K562 (cell line): ENCODE measurements around the gene MAD1L1. TPM values are rescaled to one million over a fixed set of nuclear protein-coding genes. Genes with fewer than 3 reads are reported as not detected.

Experiments used
- ATAC-seq: fragments of 200-7000 bp; cut with Tn5 transposase; 3 replicates; pipeline ENCODE4 v1.9.1; 2020; ENCODE audit warnings: moderate library complexity
- BruUV-seq: library from RNA; stranded (reverse); fragments of 400-500 nt; replicated peaks from 2 replicates; lab custom pipeline; 2021; lab: Mats Ljungman, UMichigan
- CTCF ChIA-PET: fragments of 300-600 bp; formaldehyde crosslinking; extraction: SDS; loops from one replicate; lab custom pipeline; 2021; ENCODE audit warnings: low intra/inter-chr PET ratio; lab: Yijun Ruan, JAX
- POLR2A ChIA-PET: fragments of 300-600, 350-650 bp; sonication (Branson Sonifier 250); formaldehyde crosslinking; extraction: SDS; loops from one replicate; lab custom pipeline; 2021; ENCODE audit warnings: antibody characterized with exemption, inconsistent platforms; lab: Yijun Ruan, JAX
- DNase-seq, 4 experiments: peaks; one replicate each; pipeline versions ENCODE4 v3.0.0 to v3.0.0-alpha.2; 2011 to 2018; ENCODE audit warnings: low spot score in 3 of 4, mixed read lengths in 3 of 4; ENCODE audit errors: extremely low read depth in 1 of 4
- FAIRE-seq: peaks from 2 replicates; lab custom pipeline; 2011; peaks lifted over from hg19 to GRCh38; lab: Jason Lieb, UNC
- H2AFZ ChIP-seq: 2 replicates; pipeline ENCODE4 v1.6.0; 2011; ENCODE audit warnings: low read depth, low read length, control low read depth, inconsistent platforms
- H3K27ac ChIP-seq: fragments of 200-600 bp; 3 replicates; pipeline ENCODE4 v1.8.0; 2011; ENCODE audit warnings: low read depth, mild to moderate bottlenecking, control low read depth, inconsistent platforms, low read length, moderate library complexity, mixed read lengths; ENCODE audit errors: extremely low read depth
- H3K27me3 ChIP-seq, 2 experiments: fragments of 300-600 bp in 1 of 2; 2 replicates in 1 of 2; 3 replicates in 1 of 2; pipeline versions ENCODE4 v1.6.0 to v1.8.0; 2011; ENCODE audit warnings: inconsistent platforms in 2 of 2, low read length in 2 of 2, mild to moderate bottlenecking in 1 of 2, mixed read lengths in 1 of 2, moderate library complexity in 1 of 2; ENCODE audit not compliant: control insufficient read depth in 2 of 2, insufficient read depth in 2 of 2
- H3K36me3 ChIP-seq: fragments of 300-600 bp; 3 replicates; pipeline ENCODE4 v1.8.0; 2011; ENCODE audit warnings: mild to moderate bottlenecking, low read length, inconsistent platforms; ENCODE audit not compliant: control insufficient read depth, insufficient read depth
- H3K4me1 ChIP-seq, 2 experiments: fragments of 200-600 bp in 1 of 2; replicated peaks in 1 of 2; 2 replicates in 1 of 2; 3 replicates in 1 of 2; pipeline versions ENCODE4 v1.5.1 to v1.8.0; 2011; ENCODE audit warnings: inconsistent platforms in 2 of 2, low read length in 2 of 2, mild to moderate bottlenecking in 1 of 2, mixed read lengths in 1 of 2, moderate library complexity in 1 of 2; ENCODE audit not compliant: control insufficient read depth in 2 of 2, insufficient read depth in 2 of 2
- H3K4me2 ChIP-seq: 2 replicates; pipeline ENCODE4 v1.6.1; 2011; ENCODE audit warnings: low read length, control low read depth, inconsistent platforms, mixed read lengths; ENCODE audit not compliant: insufficient read depth
- H3K4me3 ChIP-seq: fragments of 200-600 bp; sonication (generic), shearing (Covaris generic); 2 replicates; pipeline ENCODE4 v1.5.1; 2016; ENCODE audit warnings: control low read depth, inconsistent platforms
- H3K79me2 ChIP-seq: fragments of 200-600 bp; 3 replicates; pipeline ENCODE4 v1.8.0; 2011; ENCODE audit warnings: low read length, inconsistent platforms; ENCODE audit not compliant: control insufficient read depth, insufficient read depth
- H3K9ac ChIP-seq, 2 experiments: 2 replicates each; pipeline versions ENCODE4 v1.6.0 to v1.6.1; 2011; ENCODE audit warnings: low read depth in 2 of 2, low read length in 2 of 2, control low read depth in 1 of 2, inconsistent platforms in 1 of 2, mild to moderate bottlenecking in 1 of 2, mixed read lengths in 1 of 2; ENCODE audit not compliant: insufficient read depth in 1 of 2
- H3K9me1 ChIP-seq: one replicate; pipeline ENCODE4 v1.6.0; 2011; ENCODE audit warnings: inconsistent platforms, mild to moderate bottlenecking, low read length, moderate library complexity; ENCODE audit not compliant: control insufficient read depth, insufficient read depth
- H3K9me3 ChIP-seq: replicated peaks from 2 replicates; pipeline ENCODE4 v1.5.1; 2011; ENCODE audit warnings: low read depth, low read length, inconsistent platforms; ENCODE audit not compliant: control insufficient read depth, insufficient read depth
- H4K20me1 ChIP-seq: replicated peaks from 2 replicates; pipeline ENCODE4 v1.6.1; 2011; ENCODE audit warnings: low read length, inconsistent platforms, mixed read lengths; ENCODE audit not compliant: control insufficient read depth, insufficient read depth
- CLOCK ChIP-seq: fragments of 250-450 bp; sonication (Bioruptor Pico); IDR thresholded peaks from 2 replicates; pipeline ENCODE4 v1.4.0; 2020; ENCODE audit warnings: mild to moderate bottlenecking, moderate library complexity, borderline replicate concordance
- CSDE1 ChIP-seq, 2 experiments: fragments of 450-650 bp; IDR thresholded peaks; 2 replicates each; pipeline ENCODE4 v1.6.1; 2016; ENCODE audit warnings: mild to moderate bottlenecking in 1 of 2
- DEAF1 ChIP-seq: fragments of 450-650 bp; formaldehyde crosslinking; IDR thresholded peaks from 2 replicates; pipeline ENCODE4 v1.4.0; 2020; ENCODE audit warnings: mild to moderate bottlenecking, moderate library complexity
- E2F6 ChIP-seq, 2 experiments: IDR thresholded peaks; 2 replicates each; pipeline ENCODE4 v1.6.1; 2011; ENCODE audit warnings: borderline replicate concordance in 1 of 2, control low read depth in 1 of 2, low read depth in 1 of 2, low read length in 1 of 2, mild to moderate bottlenecking in 1 of 2, mixed read lengths in 1 of 2, moderate library complexity in 1 of 2; ENCODE audit not compliant: insufficient read depth in 1 of 2, insufficient read length in 1 of 2, poor library complexity in 1 of 2, severe bottlenecking in 1 of 2; ENCODE audit errors: extremely low read depth in 1 of 2
- FOXA1 ChIP-seq: fragments of 450-650 bp; IDR thresholded peaks from 2 replicates; pipeline ENCODE4 v1.6.1; 2016; ENCODE audit warnings: mild to moderate bottlenecking, borderline replicate concordance
- NFIC ChIP-seq: fragments of 450-650 bp; IDR thresholded peaks from 2 replicates; pipeline ENCODE4 v1.6.1; 2017; ENCODE audit warnings: mild to moderate bottlenecking, inconsistent platforms
- RBM25 ChIP-seq: fragments of 200-400 bp; formaldehyde crosslinking; IDR thresholded peaks from 2 replicates; pipeline ENCODE4 v1.6.1; 2018; ENCODE audit warnings: low read length, low read depth, moderate library complexity; ENCODE audit not compliant: severe bottlenecking
- TAF9B ChIP-seq: fragments of 450-650 bp; IDR thresholded peaks from 2 replicates; pipeline ENCODE4 v1.6.1; 2018; ENCODE audit warnings: mild to moderate bottlenecking; ENCODE audit not compliant: partially characterized antibody
- TEAD4 ChIP-seq, 2 experiments: sonication (generic) in 1 of 2; formaldehyde crosslinking in 1 of 2; IDR thresholded peaks; 2 replicates each; pipeline versions ENCODE4 v1.6.1 to v1.8.0; 2012 to 2022; ENCODE audit warnings: borderline replicate concordance in 1 of 2, inconsistent platforms in 1 of 2, low read length in 1 of 2, mild to moderate bottlenecking in 1 of 2, missing genetic modification reagents in 1 of 2
- THRAP3 ChIP-seq: fragments of 450-650 bp; IDR thresholded peaks from 2 replicates; pipeline ENCODE4 v1.6.1; 2016; ENCODE audit warnings: mild to moderate bottlenecking, inconsistent platforms, borderline replicate concordance
- ZNF133 ChIP-seq: fragments of 250-450 bp; sonication (Bioruptor Pico); IDR thresholded peaks from 2 replicates; pipeline ENCODE4 v1.4.0; 2020; ENCODE audit warnings: mild to moderate bottlenecking
- ZNF263 ChIP-seq: sonication (generic); formaldehyde crosslinking; IDR thresholded peaks from 2 replicates; pipeline ENCODE4 v1.8.0; 2022; ENCODE audit warnings: mild to moderate bottlenecking, missing genetic modification reagents, borderline replicate concordance
- ZNF561 ChIP-seq: fragments of 450-650 bp; formaldehyde crosslinking; conservative IDR thresholded peaks from 2 replicates; pipeline ENCODE4 v1.4.0; 2020; ENCODE audit warnings: mild to moderate bottlenecking, moderate library complexity
- ZNF57 ChIP-seq: fragments of 450-650 bp; formaldehyde crosslinking; IDR thresholded peaks from 2 replicates; pipeline ENCODE4 v1.4.0; 2020; ENCODE audit warnings: mild to moderate bottlenecking, moderate library complexity
- WGBS: fragments of 100-300 bp; shearing (Covaris generic); methylation state at CpG from one replicate; pipeline ENCODE4 v1.1.6; 2016; ENCODE audit warnings: low coverage, mixed read lengths; ENCODE audit not compliant: insufficient coverage; ENCODE audit errors: missing lambda C conversion rate; 5-methylcytosine and 5-hydroxymethylcytosine counted together
- in situ Hi-C: fragments of 300-500 bp; cut with MboI; formaldehyde crosslinking; loops from 4 replicates; pipeline ENCODE4 v1.15.0; 2018; ENCODE audit warnings: inconsistent platforms, mixed read lengths
- intact Hi-C: fragments of 100-400 bp; cut with micrococcal nuclease; formaldehyde crosslinking; loops from 2 replicates; pipeline ENCODE4 v1.14.2; 2022
- polyA plus RNA-seq, 8 experiments: library from polyadenylated mRNA; depleted of rRNA in 4 of 8; stranded (reverse) in 5 of 8; unstranded in 3 of 8; fragments of >200 nt; fragmentation: Nextera tagmentation in 2 of 8; fragmentation: Illumina TruSeq in 1 of 8; extraction: Ambion mirVana in 2 of 8; extraction: Trizol in 1 of 8; gene quantifications; 2 replicates each; pipeline versions ENCODE4 v1.2.1 to v1.2.3, GENCODE V29; 2011 to 2014; ENCODE audit warnings: inconsistent platforms in 1 of 8, missing spikeins in 1 of 8
- total RNA-seq, 7 experiments: library from RNA; depleted of rRNA in 6 of 7; stranded (reverse); fragments of >200 nt in 6 of 7; fragmentation: Illumina TruSeq in 2 of 7; extraction: Trizol in 2 of 7; gene quantifications; 2 replicates each; pipeline versions ENCODE4 v1.2.1 to v1.2.3, GENCODE V29; 2011 to 2021; ENCODE audit warnings: low replicate concordance in 1 of 7

Gene MAD1L1
- total and polyA plus RNA-seq, 9 of the 15 experiments (the other 6 are each of a cell fraction or from before 2014, with no cell fraction given) = 1.7 to 89.7 (median 18.0) TPM

- TF ChIP-seq TAF9B (no peak), ZNF57 (no peak)
These were observed 359.7 kb downstream of the MAD1L1 start (continued) for GRCh38 chr7:1873070-1873405.

GRCh38 chr7:1872191-1873069, 360.3 kb downstream of the MAD1L1 start:
- ATAC-seq (no peak), FAIRE-seq (no peak), DNase-seq (no peak)
- Histone ChIP-seq H3K9me1 (peaks cover 4% of the 10 kb centered on the region), H3K4me2 (no peak overlapping the region), H4K20me1 (no peaks in the 10 kb centered on the region), H3K4me3 (no peak overlapping the region), H2AFZ (no peak overlapping the region), H3K79me2 (no peaks in the 10 kb centered on the region), H3K9ac (peak overlapping the region in 1 of 2 experiments; percentile 26; a peak in 1 of 4 replicates), H3K9me3 (no peaks in the 10 kb centered on the region), H3K36me3 (peaks cover 3% of the 10 kb centered on the region; the same call in 1 of the 3 replicates), H3K27me3 (no peaks in the 10 kb centered on the region), H3K27ac (no peak overlapping the region), H3K4me1 (peaks cover 15 to 68% of the 10 kb centered on the region in 2 experiments)
- 92% methylated on average over 34 of the region's 39 CpGs for WGBS
- ChIA-PET CTCF (no interaction called here), POLR2A (no interaction called here)
- intact Hi-C loops (no loop called here), in situ Hi-C loops (no loop called here)
- BruUV-seq = no TSS peak
- no peak for TF ChIP-seq FOXA1
- TF ChIP-seq ZNF561 (CRISPR knock-in tag) = no peak
- TF ChIP-seq ZNF133 = no peak
- TF ChIP-seq THRAP3 = no peak
- no peak for TF ChIP-seq NFIC
- no peak for TF ChIP-seq E2F6 (IDR thresholded peaks at IDR 0.05; ENCODE audit: borderline replicate concordance in 1 of 2, extremely low read depth in 1 of 2, insufficient read depth in 1 of 2, insufficient read length in 1 of 2, low read depth in 1 of 2, low read length in 1 of 2, poor library complexity in 1 of 2, severe bottlenecking in 1 of 2)
- TF ChIP-seq CLOCK (CRISPR knock-in tag) = no peak
- TF ChIP-seq RBM25 = no peak
- no peak for TF ChIP-seq ZNF263 (CRISPR knock-in tag)
- no peak for TF ChIP-seq TEAD4 (IDR thresholded peaks at IDR 0.05; ENCODE audit: low read length)
- TF ChIP-seq TEAD4 (CRISPR knock-in tag; IDR thresholded peaks at IDR 0.05; ENCODE audit: borderline replicate concordance) = no peak
- no peak for TF ChIP-seq CSDE1 (IDR thresholded peaks at IDR 0.05)
- TF ChIP-seq DEAF1 (CRISPR knock-in tag) = no peak
